DOHH2 (cell line): ENCODE measurements around the gene NCKAP5.

Experiments used
- H3F3A ChIP-seq: fragments of 200-600 bp; sonication (generic), shearing (Covaris generic); 2 replicates; pipeline ENCODE4 v1.6.0; 2016; ENCODE audit warnings: antibody characterized with exemption, mild to moderate bottlenecking; ENCODE audit not compliant: control insufficient read depth, insufficient read depth
- H3K27ac ChIP-seq: fragments of 200-600 bp; sonication (generic); 2 replicates; pipeline ENCODE4 v1.5.1; 2014; ENCODE audit warnings: low read depth, mild to moderate bottlenecking, low read length, moderate library complexity
- H3K27me3 ChIP-seq: fragments of 200-600 bp; sonication (generic); 2 replicates; pipeline ENCODE4 v1.6.1; 2014; ENCODE audit warnings: mild to moderate bottlenecking, low read length, mixed read lengths; ENCODE audit not compliant: control insufficient read depth
- H3K36me3 ChIP-seq: fragments of 200-600 bp; sonication (generic); 2 replicates; pipeline ENCODE4 v1.6.1; 2014; ENCODE audit warnings: mild to moderate bottlenecking, low read length, moderate library complexity, mixed read lengths; ENCODE audit not compliant: control insufficient read depth
- H3K4me1 ChIP-seq: fragments of 200-600 bp; sonication (generic); 2 replicates; pipeline ENCODE4 v1.6.1; 2014; ENCODE audit warnings: mild to moderate bottlenecking, low read length, mixed read lengths; ENCODE audit not compliant: control insufficient read depth
- H3K4me2 ChIP-seq: fragments of 200-600 bp; sonication (generic); 2 replicates; pipeline ENCODE4 v1.6.0; 2014; ENCODE audit warnings: mild to moderate bottlenecking, low read length, moderate library complexity
- H3K4me3 ChIP-seq: fragments of 200-600 bp; sonication (generic); 2 replicates; pipeline ENCODE4 v1.5.1; 2014; ENCODE audit warnings: mild to moderate bottlenecking, low read length, mixed read lengths
- H3K79me2 ChIP-seq: fragments of 200-600 bp; sonication (generic); 2 replicates; pipeline ENCODE4 v1.6.1; 2014; ENCODE audit warnings: mild to moderate bottlenecking, low read length, mixed read lengths; ENCODE audit not compliant: control insufficient read depth
- H3K9me2 ChIP-seq: fragments of 200-600 bp; sonication (generic); replicated peaks from 2 replicates; pipeline ENCODE4 v1.6.1; 2014; ENCODE audit warnings: mild to moderate bottlenecking, low read length, mixed read lengths; ENCODE audit not compliant: control insufficient read depth
- H3K9me3 ChIP-seq: fragments of 200-600 bp; sonication (generic); 2 replicates; pipeline ENCODE4 v1.6.1; 2014; ENCODE audit warnings: antibody characterized with exemption, low read length, mixed read lengths; ENCODE audit not compliant: control insufficient read depth, insufficient read depth
- H4K20me1 ChIP-seq: fragments of 200-600 bp; sonication (generic); 2 replicates; pipeline ENCODE4 v1.6.0; 2014; ENCODE audit warnings: low read depth, mild to moderate bottlenecking, antibody characterized with exemption, low read length, moderate library complexity; ENCODE audit not compliant: control insufficient read depth, insufficient read depth
- EZH2phosphoT487 ChIP-seq: fragments of 200-600 bp; sonication (generic); IDR thresholded peaks from 2 replicates; pipeline ENCODE4 v1.6.1; 2017; ENCODE audit warnings: borderline replicate concordance, mild to moderate bottlenecking, antibody characterized with exemption, low read length, moderate library complexity, mixed read lengths
- TF ChIP-seq, protein P1 (sequence below): fragments of 200-600 bp; sonication (generic); IDR thresholded peaks from one replicate; pipeline ENCODE4 v1.5.1; 2014; ENCODE audit warnings: antibody characterized with exemption, mild to moderate bottlenecking, low read depth, low read length; ENCODE audit not compliant: poor library complexity, severe bottlenecking

NCKAP5 gene

DNA sequence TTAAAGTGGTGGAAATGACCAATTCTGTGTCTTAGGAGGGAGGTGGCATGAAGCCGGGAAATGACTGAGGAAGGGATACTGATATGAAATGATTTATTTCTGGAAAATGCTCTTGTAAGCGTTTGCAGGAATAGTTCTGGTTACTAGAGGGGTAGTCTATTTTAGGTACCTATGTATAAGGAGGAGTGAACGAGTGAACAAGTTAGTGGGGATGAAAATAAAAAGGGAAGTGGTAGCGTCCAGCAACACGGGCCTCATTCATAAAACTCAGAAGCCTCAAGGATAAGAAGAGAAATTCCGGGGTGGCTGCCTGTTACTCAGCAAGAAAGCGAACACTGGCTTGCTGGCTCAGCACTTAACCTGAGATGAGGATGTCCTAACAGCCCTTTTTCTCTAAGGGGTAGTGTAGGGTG is 303.3 kb downstream of the NCKAP5 start:
- no peaks in the 10 kb centered on the region for H3K9me3 ChIP-seq
- peaks cover 4% of the 10 kb centered on the region; the same call in 1 of the 2 replicates for H3K27me3 ChIP-seq
- no peaks in the 10 kb centered on the region for H3K4me1 ChIP-seq
- no peak overlapping the region for H3K4me3 ChIP-seq
- H3K4me2 ChIP-seq, result no peak overlapping the region
- TF ChIP-seq, protein P1, sequence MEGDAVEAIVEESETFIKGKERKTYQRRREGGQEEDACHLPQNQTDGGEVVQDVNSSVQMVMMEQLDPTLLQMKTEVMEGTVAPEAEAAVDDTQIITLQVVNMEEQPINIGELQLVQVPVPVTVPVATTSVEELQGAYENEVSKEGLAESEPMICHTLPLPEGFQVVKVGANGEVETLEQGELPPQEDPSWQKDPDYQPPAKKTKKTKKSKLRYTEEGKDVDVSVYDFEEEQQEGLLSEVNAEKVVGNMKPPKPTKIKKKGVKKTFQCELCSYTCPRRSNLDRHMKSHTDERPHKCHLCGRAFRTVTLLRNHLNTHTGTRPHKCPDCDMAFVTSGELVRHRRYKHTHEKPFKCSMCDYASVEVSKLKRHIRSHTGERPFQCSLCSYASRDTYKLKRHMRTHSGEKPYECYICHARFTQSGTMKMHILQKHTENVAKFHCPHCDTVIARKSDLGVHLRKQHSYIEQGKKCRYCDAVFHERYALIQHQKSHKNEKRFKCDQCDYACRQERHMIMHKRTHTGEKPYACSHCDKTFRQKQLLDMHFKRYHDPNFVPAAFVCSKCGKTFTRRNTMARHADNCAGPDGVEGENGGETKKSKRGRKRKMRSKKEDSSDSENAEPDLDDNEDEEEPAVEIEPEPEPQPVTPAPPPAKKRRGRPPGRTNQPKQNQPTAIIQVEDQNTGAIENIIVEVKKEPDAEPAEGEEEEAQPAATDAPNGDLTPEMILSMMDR, result no peak
- TF ChIP-seq EZH2phosphoT487, result no peak
- H3K36me3 ChIP-seq, result no peaks in the 10 kb centered on the region
- H4K20me1 ChIP-seq, result no peaks in the 10 kb centered on the region
- H3F3A ChIP-seq, result no peaks in the 10 kb centered on the region
- H3K9me2 ChIP-seq, result no peaks in the 10 kb centered on the region
- no peak overlapping the region for H3K27ac ChIP-seq
- H3K79me2 ChIP-seq, result no peaks in the 10 kb centered on the region

DNA sequence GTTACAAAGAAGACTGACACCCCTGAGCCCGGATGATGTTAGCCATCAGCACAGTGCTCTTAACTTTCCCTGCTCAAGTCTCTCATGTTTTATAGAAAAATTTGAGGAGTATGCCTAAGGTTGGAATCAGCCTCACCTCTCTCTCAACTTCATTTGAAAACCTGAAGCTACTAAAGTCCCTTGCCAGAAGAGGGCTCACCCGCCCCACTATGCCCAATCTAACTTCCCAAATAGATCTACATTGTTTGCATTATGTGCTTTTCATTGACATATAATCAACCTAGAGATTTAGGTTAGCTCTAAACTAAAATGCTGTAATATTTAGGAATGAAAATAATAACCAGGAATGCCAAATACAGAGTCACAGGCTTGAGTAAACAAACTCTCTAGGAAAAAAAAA is 305.4 kb downstream of the NCKAP5 start:
- Histone ChIP-seq H4K20me1 (no peaks in the 10 kb centered on the region), H3K9me2 (no peaks in the 10 kb centered on the region), H3K27ac (no peak overlapping the region), H3K9me3 (no peaks in the 10 kb centered on the region), H3K27me3 (peaks cover 4% of the 10 kb centered on the region; the same call in 1 of the 2 replicates), H3K4me3 (no peak overlapping the region), H3K79me2 (no peaks in the 10 kb centered on the region), H3K4me2 (no peak overlapping the region), H3F3A (no peaks in the 10 kb centered on the region), H3K36me3 (no peaks in the 10 kb centered on the region), H3K4me1 (no peaks in the 10 kb centered on the region)
- TF ChIP-seq, protein P1, result no peak
- no peak for TF ChIP-seq EZH2phosphoT487

DNA sequence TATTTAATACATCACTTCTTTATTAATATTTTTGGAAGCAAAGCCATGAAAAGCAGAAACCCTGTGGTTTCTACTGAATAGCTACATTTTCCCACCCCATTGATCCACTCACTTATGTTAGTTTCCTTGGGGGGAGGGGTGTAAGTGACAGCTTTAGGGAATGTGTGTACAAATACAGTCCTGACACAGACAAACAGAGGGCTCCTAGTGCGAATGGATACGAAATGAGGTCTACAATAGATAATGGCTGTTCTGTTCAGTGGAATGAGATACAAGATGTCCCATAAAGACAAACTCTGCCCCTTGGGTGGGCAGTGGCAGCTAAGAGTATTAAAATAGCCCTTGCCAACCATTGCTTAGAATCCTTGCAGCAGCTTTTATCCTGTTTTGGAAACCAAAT is 312.9 kb downstream of the NCKAP5 start:
- H3K9me2 ChIP-seq, result no peaks in the 10 kb centered on the region
- 0 out of 2 replicates have a peak, but pooled peaks cover 2% of the 10 kb centered on the region for H3K27me3 ChIP-seq
- H3K4me3 ChIP-seq, result no peak overlapping the region
- H3K9me3 ChIP-seq, result no peaks in the 10 kb centered on the region; the same call in 1 of the 2 replicates
- H3K4me2 ChIP-seq, result no peak overlapping the region
- no peaks in the 10 kb centered on the region for H3K36me3 ChIP-seq
- TF ChIP-seq, protein P1, result no peak
- TF ChIP-seq EZH2phosphoT487, result no peak
- H4K20me1 ChIP-seq, result no peaks in the 10 kb centered on the region
- no peaks in the 10 kb centered on the region for H3F3A ChIP-seq
- no peaks in the 10 kb centered on the region for H3K79me2 ChIP-seq
- no peaks in the 10 kb centered on the region for H3K4me1 ChIP-seq
- no peak overlapping the region for H3K27ac ChIP-seq
